Muscle of leg (tissue), 11 donors: ENCODE data around the gene RAB8B. TPM values are rescaled to one million over a fixed set of nuclear protein-coding genes. Genes with fewer than 3 reads are reported as not detected.

ENCODE experiments used
- DNase-seq: peaks from one replicate; pipeline ENCODE4 v3.0.0; 2013
- H3K27ac ChIP-seq: one replicate; pipeline ENCODE4 v1.5.1; 2013; ENCODE audit warnings: mild to moderate bottlenecking, low read length, control low read depth
- H3K27me3 ChIP-seq: one replicate; pipeline ENCODE4 v1.6.1; 2013; ENCODE audit warnings: low read length; ENCODE audit not compliant: control insufficient read depth, insufficient read depth
- H3K36me3 ChIP-seq: one replicate; pipeline ENCODE4 v1.6.1; 2013; ENCODE audit warnings: low read length; ENCODE audit not compliant: control insufficient read depth, insufficient read depth
- H3K4me1 ChIP-seq: one replicate; pipeline ENCODE4 v1.6.1; 2013; ENCODE audit warnings: low read length; ENCODE audit not compliant: control insufficient read depth, insufficient read depth
- H3K4me3 ChIP-seq: one replicate; pipeline ENCODE4 v1.5.1; 2013; ENCODE audit warnings: low read length, control low read depth
- H3K9me3 ChIP-seq: replicated peaks from 2 replicates; pipeline ENCODE4 v1.6.1; 2013; ENCODE audit warnings: low read depth, low read length; ENCODE audit not compliant: control insufficient read depth
- WGBS: methylation state at CpG from one replicate; pipeline ENCODE4 v1.1.5; 2013; ENCODE audit warnings: missing lambda C conversion rate; ENCODE audit not compliant: insufficient coverage; 5-methylcytosine and 5-hydroxymethylcytosine counted together
- polyA plus RNA-seq, 8 donors: library from polyadenylated mRNA; unstranded; fragments of 120-200 nt; gene quantifications; one replicate each; pipeline versions ENCODE4 v1.2.1 to v1.2.3, GENCODE V29; 2013; ENCODE audit warnings: inconsistent platforms in 1 of 8, low replicate concordance in 1 of 8; ENCODE audit not compliant: insufficient read length in 8 of 8, insufficient read depth in 1 of 8
- total RNA-seq: library from RNA; stranded (reverse); fragments of 120-200 nt; gene quantifications from one replicate; pipeline ENCODE4 v1.2.4, GENCODE V29; 2013

The RAB8B gene
- total and polyA plus RNA-seq, 9 donors: 13.2 to 24.7 (median 19.0) TPM

GRCh38 chr15:63178034-63178433 lies 11.4 kb upstream of the RAB8B start:
- Histone ChIP-seq H3K36me3 (no peaks in the 10 kb centered on the region), H3K9me3 (no peaks in the 10 kb centered on the region), H3K27ac (no peak overlapping the region), H3K4me1 (peaks cover 4% of the 10 kb centered on the region), H3K27me3 (no peaks in the 10 kb centered on the region), H3K4me3 (no peak overlapping the region)
- WGBS: 35% methylated on average over 3 of the region's 5 CpGs
- no peak for DNase-seq

GRCh38 chr15:63180746-63181145 lies 8.7 kb upstream of the RAB8B start:
- Histone ChIP-seq H3K9me3 (no peaks in the 10 kb centered on the region), H3K4me1 (peaks cover 3% of the 10 kb centered on the region), H3K4me3 (no peak overlapping the region), H3K27ac (no peak overlapping the region), H3K36me3 (no peaks in the 10 kb centered on the region), H3K27me3 (no peaks in the 10 kb centered on the region)
- DNase-seq: no peak
- WGBS: no CpG with 5 or more reads among the region's 2 CpGs

GRCh38 chr15:63181648-63182047 lies 7.8 kb upstream of the RAB8B start:
- no peaks in the 10 kb centered on the region for H3K9me3 ChIP-seq
- H3K36me3 ChIP-seq: no peaks in the 10 kb centered on the region
- H3K4me1 ChIP-seq: peaks cover 3% of the 10 kb centered on the region
- no peak for DNase-seq
- H3K27me3 ChIP-seq: no peaks in the 10 kb centered on the region
- no peak overlapping the region for H3K4me3 ChIP-seq
- H3K27ac ChIP-seq: no peak overlapping the region
- WGBS: no CpG with 5 or more reads among the region's 2 CpGs

DNA sequence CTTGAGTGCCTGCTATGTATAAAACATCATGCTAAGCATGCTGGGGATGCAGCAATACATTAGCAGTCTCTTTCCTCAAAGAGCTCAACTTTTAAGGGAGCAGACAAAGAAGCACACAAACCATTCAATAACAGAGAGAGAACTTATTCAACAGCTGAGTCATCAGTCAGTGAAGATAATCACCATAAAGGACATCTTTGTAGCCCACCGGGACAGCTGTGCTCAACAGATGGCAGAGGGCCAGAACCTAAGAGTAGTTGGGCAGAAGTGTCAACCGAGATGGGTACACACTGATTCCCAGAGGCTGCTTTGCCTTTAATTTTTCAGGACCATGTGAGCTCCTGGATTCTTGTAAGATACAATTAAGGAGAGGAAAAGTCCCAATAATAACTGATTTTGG lies 4.2 kb upstream of the RAB8B start:
- H3K36me3 ChIP-seq: no peaks in the 10 kb centered on the region
- DNase-seq: peak; percentile 52

DNA sequence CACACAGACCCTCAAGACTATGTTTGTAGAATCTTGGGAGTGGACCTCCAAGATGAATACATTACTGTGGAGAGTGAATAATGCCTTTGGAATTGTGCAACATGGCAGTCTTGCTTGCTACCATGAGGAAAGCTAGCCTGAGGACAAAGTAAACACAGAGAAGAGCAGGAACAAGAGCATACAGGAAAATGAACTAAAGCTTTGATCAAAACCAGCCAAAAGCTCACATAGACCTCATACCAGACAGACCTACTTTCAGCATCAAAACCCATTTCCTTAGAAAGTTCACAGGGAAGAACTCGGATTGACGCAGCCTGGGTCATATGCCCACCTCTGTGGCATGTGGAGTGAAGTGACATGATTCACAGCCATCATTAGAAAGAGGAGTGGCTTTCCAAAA lies 3.3 kb upstream of the RAB8B start:
- H3K27me3 ChIP-seq: no peaks in the 10 kb centered on the region
- H3K36me3 ChIP-seq: no peaks in the 10 kb centered on the region
- H3K4me3 ChIP-seq: no peak overlapping the region
- DNase-seq: no peak
- H3K27ac ChIP-seq: no peak overlapping the region
- H3K4me1 ChIP-seq: peaks cover 10% of the 10 kb centered on the region
- no peaks in the 10 kb centered on the region for H3K9me3 ChIP-seq
- 100% methylated on average over 2 of the region's 2 CpGs for WGBS

More for the DNA sequence above, 4.2 kb upstream of the RAB8B start:
- no peaks in the 10 kb centered on the region for H3K27me3 ChIP-seq
- H3K4me1 ChIP-seq: peaks cover 10% of the 10 kb centered on the region
- no peak overlapping the region for H3K4me3 ChIP-seq
- H3K27ac ChIP-seq: no peak overlapping the region
- no peaks in the 10 kb centered on the region for H3K9me3 ChIP-seq
- 50% methylated on average over 1 of the region's 2 CpGs for WGBS

DNA sequence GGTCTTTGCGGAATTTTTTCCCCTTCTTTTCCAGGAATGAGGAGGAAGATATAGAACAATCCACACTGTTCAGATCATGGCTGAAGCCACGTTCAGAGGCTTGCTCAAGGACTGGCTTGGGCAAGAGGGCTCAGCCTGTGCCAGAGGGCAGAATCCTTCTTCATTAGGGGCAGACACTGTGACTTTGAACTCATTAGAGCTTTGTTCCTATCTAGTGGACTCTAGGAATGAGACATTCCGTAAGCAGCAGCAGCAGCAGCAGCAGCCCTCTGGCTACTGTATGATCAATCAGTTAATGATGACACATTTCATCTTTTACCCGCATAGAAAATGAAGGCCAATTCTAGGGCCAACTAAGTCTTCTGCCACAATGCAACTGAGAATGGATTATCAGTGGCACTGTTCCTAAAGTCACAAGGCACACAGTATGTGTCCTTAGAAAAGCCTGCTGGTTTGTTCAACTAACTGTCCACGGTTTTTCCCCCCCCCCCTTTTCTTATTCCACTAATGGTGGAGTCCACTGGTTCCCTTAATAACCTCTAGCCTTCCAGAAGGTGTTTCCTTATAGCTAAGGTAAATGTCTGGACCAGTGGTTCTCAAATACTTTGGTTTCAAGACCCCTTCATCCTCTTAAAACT lies 1.7 kb upstream of the RAB8B start:
- Histone ChIP-seq H3K4me3 (no peak overlapping the region), H3K27ac (no peak overlapping the region), H3K4me1 (peaks cover 10% of the 10 kb centered on the region), H3K36me3 (no peaks in the 10 kb centered on the region), H3K9me3 (no peaks in the 10 kb centered on the region), H3K27me3 (no peaks in the 10 kb centered on the region)
- DNase-seq: no peak
- 57% methylated on average over 1 of the region's 5 CpGs for WGBS

DNA sequence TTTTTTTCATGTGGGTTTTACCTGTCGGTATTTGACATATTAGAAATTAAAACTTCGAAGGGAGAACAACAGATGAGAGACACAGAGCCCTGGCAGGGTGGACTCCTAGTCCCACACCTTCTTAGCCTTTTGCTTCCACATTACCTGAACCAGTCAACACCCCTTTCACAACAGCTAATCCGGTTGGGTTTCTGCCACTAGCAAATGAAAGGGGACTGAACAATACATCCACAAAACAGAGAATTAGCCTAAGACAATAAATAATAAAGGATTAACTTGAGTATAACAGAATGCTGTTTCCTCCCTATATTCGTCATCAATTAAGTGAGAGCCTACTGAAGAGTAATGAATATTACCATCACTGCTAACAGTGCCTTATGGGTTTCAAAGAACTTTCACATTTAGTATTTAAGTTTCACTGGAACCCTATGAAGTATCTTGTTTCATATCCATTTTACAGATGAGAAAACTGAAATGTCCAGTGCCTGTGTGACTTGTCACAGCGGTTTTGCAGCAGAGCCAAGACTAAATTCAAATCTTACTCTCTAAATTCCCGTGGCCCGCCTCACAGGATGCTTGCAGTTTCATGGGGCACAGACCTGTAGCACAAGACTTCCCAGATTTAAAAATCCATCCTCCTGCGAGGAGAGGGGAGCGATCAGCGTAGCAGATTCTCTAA lies 1.0 kb upstream of the RAB8B start:
- peaks cover 10% of the 10 kb centered on the region for H3K4me1 ChIP-seq
- WGBS: 3% methylated on average over 5 of the region's 10 CpGs
- H3K27me3 ChIP-seq: no peaks in the 10 kb centered on the region
- H3K27ac ChIP-seq: peak overlapping the region; percentile 85
- H3K36me3 ChIP-seq: no peaks in the 10 kb centered on the region
- no peak for DNase-seq
- peak overlapping the region; percentile 72 for H3K4me3 ChIP-seq
- no peaks in the 10 kb centered on the region for H3K9me3 ChIP-seq

GRCh38 chr15:63189941-63190768 lies 749 bp downstream of the RAB8B start:
- WGBS: 3% methylated on average over 8 of the region's 10 CpGs
- Histone ChIP-seq H3K36me3 (no peaks in the 10 kb centered on the region), H3K4me1 (peaks cover 9% of the 10 kb centered on the region), H3K9me3 (no peaks in the 10 kb centered on the region), H3K27ac (peak overlapping the region; percentile 75), H3K27me3 (no peaks in the 10 kb centered on the region), H3K4me3 (peak overlapping the region; percentile 75)
- DNase-seq: peak; percentile 58

DNA sequence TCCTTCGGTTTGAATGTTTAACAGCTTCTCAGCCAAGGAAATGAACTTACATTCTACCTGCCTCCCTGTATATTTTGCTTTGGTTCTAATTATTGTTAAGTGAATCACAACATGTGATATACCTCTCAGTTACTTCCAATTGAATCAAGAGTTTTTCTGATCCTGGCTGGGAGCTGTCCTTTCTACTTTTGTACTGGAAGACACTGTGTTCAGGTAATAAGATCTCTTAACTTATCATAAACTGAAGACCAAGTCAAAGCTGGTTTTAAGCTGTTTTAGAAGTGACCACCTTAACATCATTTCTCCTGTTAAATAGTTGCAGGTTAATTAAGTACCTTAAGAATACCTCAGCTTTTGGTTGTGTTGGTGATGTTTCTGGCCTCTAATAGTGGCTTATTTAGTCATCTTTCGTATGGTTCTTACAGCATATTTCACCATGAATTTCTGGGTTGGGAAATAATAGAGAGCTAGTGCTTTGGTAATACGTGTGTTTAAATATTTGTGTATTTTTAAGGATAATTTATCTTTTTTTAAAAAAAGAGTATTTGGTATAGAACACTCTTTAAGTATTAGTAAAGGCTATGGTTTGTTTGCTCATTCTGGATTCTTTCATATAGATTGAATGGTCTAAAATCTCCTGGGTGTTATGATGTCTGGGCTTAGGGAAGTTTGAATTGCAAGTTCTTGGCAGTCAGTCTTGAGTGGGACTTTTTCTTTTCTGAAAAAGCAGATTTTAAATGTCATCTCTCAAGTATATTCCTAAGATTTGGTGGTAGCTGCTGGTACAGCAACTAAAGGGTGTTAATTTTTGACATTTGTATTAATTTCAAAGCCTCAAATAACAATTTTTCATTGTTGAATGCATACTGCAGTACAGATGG lies 1.6 kb downstream of the RAB8B start:
- DNase-seq: no peak
- no CpG with 5 or more reads among the region's 3 CpGs for WGBS
- H3K27ac ChIP-seq: no peak overlapping the region
- no peaks in the 10 kb centered on the region for H3K36me3 ChIP-seq
- peaks cover 15% of the 10 kb centered on the region for H3K4me1 ChIP-seq
- H3K9me3 ChIP-seq: no peaks in the 10 kb centered on the region
- H3K27me3 ChIP-seq: no peaks in the 10 kb centered on the region
- H3K4me3 ChIP-seq: peak overlapping the region; percentile 75
